ENCODE results near the gene LRRFIP1.

The LRRFIP1 gene

DNA sequence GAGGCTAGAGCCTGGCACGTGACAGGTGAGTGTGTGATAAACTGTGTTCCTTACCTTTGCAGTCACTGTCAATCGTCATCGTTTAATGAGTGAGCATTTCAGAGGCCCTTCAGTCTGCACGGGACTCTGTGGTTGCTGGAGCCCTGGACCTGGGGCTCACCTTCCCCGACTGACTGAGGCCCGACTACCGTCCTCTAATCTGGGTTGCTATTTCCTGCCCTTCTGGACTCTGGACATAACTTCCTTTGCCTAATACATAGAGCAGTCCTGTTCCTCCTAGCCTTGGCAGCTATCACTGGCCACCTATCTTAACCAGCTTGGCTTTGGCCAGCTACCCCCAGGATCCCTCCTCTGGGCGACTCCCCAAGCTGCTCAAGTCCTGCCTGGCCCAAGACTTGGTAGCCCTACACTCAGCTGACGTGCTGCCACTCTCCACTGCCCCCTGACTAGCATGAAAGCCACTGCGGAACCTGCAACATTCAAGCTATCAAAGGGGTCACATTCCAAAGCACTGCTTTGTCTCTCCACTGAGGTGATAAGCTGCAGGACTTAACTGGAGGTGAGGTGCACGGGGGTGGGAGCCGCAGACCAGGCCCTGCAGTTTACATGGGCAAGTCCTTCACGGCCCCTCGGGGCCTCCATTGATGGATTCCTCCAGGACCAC lies 25.8 kb upstream of the LRRFIP1 start:
- no peak overlapping the region for H3K4me3 ChIP-seq (replicated peaks; ENCODE audit: low read depth, low read length)
- no peaks in the 10 kb centered on the region for H3K27me3 ChIP-seq (replicated peaks; ENCODE audit: control insufficient read depth, insufficient read depth, low read length)
- H3K36me3 ChIP-seq (ENCODE audit: control insufficient read depth, insufficient read depth, low read length): no peaks in the 10 kb centered on the region
- no peak for DNase-seq (ENCODE audit: extremely low read depth, insufficient read length)
- TF ChIP-seq, protein P1, sequence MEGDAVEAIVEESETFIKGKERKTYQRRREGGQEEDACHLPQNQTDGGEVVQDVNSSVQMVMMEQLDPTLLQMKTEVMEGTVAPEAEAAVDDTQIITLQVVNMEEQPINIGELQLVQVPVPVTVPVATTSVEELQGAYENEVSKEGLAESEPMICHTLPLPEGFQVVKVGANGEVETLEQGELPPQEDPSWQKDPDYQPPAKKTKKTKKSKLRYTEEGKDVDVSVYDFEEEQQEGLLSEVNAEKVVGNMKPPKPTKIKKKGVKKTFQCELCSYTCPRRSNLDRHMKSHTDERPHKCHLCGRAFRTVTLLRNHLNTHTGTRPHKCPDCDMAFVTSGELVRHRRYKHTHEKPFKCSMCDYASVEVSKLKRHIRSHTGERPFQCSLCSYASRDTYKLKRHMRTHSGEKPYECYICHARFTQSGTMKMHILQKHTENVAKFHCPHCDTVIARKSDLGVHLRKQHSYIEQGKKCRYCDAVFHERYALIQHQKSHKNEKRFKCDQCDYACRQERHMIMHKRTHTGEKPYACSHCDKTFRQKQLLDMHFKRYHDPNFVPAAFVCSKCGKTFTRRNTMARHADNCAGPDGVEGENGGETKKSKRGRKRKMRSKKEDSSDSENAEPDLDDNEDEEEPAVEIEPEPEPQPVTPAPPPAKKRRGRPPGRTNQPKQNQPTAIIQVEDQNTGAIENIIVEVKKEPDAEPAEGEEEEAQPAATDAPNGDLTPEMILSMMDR (IDR thresholded peaks at IDR 0.05; ENCODE audit: insufficient read depth, low read length, poor library complexity, severe bottlenecking): no peak

DNA sequence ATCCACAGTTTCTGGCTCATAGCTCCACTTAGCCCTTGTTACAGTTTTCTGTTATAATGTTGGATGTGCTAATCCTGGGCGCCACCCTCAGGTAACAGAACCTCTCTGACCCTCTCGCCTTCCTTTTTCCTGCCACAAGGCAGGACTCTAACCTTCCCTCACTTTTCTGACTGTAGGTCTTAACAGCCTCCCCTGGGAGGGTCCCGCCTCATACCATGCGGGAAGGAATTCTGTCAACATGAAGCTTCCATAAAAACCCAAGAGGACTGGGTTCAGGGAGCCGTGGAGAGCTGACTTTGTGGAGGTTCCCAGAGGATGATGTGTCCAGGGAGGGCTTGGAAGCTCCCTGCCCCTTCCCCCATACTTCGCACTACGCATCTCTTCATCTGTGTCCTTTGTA lies 25.0 kb upstream of the LRRFIP1 start:
- DNase-seq (ENCODE audit: extremely low read depth, insufficient read length): no peak
- TF ChIP-seq, protein P1 (IDR thresholded peaks at IDR 0.05; ENCODE audit: insufficient read depth, low read length, poor library complexity, severe bottlenecking): no peak
- no peak overlapping the region for H3K4me3 ChIP-seq (replicated peaks; ENCODE audit: low read depth, low read length)
- no peaks in the 10 kb centered on the region for H3K27me3 ChIP-seq (replicated peaks; ENCODE audit: control insufficient read depth, insufficient read depth, low read length)
- no peaks in the 10 kb centered on the region for H3K36me3 ChIP-seq (ENCODE audit: control insufficient read depth, insufficient read depth, low read length)

- Histone ChIP-seq H3K4me3 (replicated peaks; ENCODE audit: low read depth, low read length) (no peak overlapping the region), H3K27me3 (replicated peaks; ENCODE audit: control insufficient read depth, insufficient read depth, low read length) (no peaks in the 10 kb centered on the region), H3K36me3 (ENCODE audit: control insufficient read depth, insufficient read depth, low read length) (no peaks in the 10 kb centered on the region)
- TF ChIP-seq, protein P1 (IDR thresholded peaks at IDR 0.05; ENCODE audit: insufficient read depth, low read length, poor library complexity, severe bottlenecking): no peak
- no peak for DNase-seq (ENCODE audit: extremely low read depth, insufficient read length)
Measured at GRCh38 chr2:237603049-237603717, 24.2 kb upstream of the LRRFIP1 start.

DNA sequence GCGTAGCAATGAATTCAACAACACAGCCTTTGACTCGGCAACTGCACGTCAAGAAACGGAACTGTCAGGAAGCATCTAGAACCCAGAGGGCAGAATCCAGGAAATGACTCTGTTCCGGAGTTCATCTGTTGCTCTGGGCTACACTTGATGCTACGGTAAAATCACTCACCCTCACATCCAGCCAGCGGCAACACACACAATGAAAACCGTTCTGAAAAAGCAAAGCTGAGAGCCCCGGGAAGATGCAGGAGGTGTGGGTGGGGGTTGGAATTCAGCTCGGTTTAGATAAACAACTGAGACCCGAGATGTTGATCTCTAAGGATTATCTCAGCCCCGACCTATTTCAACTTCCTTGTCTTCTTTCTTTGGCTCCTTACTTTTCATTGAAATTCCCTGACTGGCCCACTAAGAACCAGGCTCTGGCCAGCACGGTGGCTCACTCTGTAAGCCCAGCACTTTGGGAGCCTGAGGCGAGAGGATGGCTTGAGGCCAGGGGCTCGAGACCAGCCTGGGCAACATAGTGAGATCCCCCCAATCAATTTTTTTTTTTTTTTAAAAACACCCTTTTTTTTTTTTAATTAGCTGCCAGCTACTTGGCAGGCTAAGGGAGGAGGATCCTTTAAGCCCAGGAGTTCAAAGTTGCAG lies 23.5 kb upstream of the LRRFIP1 start:
- H3K4me3 ChIP-seq (replicated peaks; ENCODE audit: low read depth, low read length): no peak overlapping the region
- TF ChIP-seq, protein P1 (IDR thresholded peaks at IDR 0.05; ENCODE audit: insufficient read depth, low read length, poor library complexity, severe bottlenecking): no peak
- DNase-seq (ENCODE audit: extremely low read depth, insufficient read length): no peak
- H3K36me3 ChIP-seq (ENCODE audit: control insufficient read depth, insufficient read depth, low read length): no peaks in the 10 kb centered on the region
- H3K27me3 ChIP-seq (replicated peaks; ENCODE audit: control insufficient read depth, insufficient read depth, low read length): no peaks in the 10 kb centered on the region

- H3K4me3 ChIP-seq (replicated peaks; ENCODE audit: low read depth, low read length): no peak overlapping the region
- no peaks in the 10 kb centered on the region for H3K36me3 ChIP-seq (ENCODE audit: control insufficient read depth, insufficient read depth, low read length)
- TF ChIP-seq, protein P1 (IDR thresholded peaks at IDR 0.05; ENCODE audit: insufficient read depth, low read length, poor library complexity, severe bottlenecking): no peak
- DNase-seq (ENCODE audit: extremely low read depth, insufficient read length): no peak
- no peaks in the 10 kb centered on the region for H3K27me3 ChIP-seq (replicated peaks; ENCODE audit: control insufficient read depth, insufficient read depth, low read length)
Measured at GRCh38 chr2:237604391-237604790, 23.0 kb upstream of the LRRFIP1 start.
